Femur (tissue), 1 donor: ENCODE results near the gene LGR5.
"Not testable (repeated sequence)": the region's sequence is repeated elsewhere in the genome, so short reads cannot be mapped to it uniquely, and the experiment has no call there.

Experiments used
- DNase-seq: peaks from one replicate; pipeline ENCODE4 v3.0.0-alpha.2; 2017

The LGR5 gene

DNA sequence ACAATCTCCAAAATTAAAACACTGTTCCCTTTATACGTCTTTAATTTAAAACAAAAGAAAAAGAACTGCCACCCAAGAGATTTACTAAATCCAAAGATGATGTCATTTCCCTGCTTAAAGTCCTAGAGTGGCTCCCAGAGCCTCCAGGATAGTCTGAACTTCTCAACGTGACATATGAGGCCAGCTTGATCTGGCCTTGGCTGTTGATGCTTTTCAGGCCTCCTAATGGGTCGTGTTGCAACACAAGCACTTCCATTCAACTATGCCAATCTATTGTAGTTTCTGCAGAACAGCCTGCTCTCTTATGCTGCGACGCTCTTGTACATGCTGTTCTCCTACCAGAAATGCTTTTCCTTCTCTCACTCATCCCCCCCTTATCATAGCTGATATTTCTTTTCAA, 35.7 kb downstream of the LGR5 start:
- DNase-seq = no peak

DNA sequence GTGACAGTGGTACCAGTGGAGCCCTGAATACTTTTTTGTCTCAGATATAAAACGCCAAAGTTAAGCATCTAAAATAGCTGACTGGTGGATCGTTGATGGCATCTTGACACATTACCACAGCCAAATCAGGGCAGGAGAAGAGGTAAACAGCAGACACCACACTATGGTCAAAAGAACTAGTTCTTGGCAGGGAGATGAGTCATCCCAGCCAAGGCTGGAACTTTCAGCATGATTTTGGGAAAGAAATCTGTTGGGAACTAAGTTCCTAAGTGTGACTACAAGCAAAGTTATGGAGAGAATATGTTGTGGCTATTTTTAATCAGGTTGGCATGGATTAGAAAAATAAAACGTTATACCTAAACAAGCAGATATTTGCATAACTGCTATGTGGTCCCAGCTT, 36.9 kb downstream of the LGR5 start:
- DNase-seq = no peak

DNA sequence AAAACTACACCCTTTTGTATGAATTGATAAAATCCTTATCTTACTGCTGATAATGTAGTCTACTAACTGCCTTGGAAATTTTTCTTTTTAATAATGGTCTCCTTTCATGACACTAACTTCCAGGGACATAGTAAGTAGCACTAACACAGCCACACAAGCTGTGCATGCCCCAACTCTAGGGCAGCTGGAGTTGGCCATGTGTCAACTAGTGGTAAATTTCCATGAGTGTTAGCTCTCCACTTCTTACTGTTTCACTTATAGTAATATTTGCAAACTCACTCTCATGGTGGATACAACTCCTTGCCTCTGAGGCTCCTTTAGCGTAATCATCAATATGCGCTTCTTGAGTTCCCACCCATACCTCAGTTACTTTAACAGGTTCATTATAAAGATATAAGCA, 38.0 kb downstream of the LGR5 start:
- no peak for DNase-seq

DNA sequence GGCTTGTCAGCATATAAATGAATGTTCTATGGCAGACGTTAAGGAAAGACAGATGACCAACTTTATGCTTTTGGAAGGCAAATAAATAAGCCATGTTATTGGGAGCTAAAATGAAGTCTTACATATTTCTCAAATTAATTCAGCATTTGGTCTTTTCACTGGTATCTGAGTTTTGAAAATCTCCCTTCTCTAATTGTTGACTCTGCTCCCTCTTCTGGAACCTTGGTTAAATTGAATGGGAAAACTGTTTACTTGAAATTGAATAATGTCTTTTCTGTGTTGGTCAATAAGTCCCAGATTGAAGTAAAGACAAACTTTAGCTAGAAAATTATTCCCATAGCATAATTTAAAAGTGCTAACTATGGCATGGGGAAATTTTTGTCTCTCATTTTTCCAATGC, 38.7 kb downstream of the LGR5 start:
- DNase-seq = no peak

DNA sequence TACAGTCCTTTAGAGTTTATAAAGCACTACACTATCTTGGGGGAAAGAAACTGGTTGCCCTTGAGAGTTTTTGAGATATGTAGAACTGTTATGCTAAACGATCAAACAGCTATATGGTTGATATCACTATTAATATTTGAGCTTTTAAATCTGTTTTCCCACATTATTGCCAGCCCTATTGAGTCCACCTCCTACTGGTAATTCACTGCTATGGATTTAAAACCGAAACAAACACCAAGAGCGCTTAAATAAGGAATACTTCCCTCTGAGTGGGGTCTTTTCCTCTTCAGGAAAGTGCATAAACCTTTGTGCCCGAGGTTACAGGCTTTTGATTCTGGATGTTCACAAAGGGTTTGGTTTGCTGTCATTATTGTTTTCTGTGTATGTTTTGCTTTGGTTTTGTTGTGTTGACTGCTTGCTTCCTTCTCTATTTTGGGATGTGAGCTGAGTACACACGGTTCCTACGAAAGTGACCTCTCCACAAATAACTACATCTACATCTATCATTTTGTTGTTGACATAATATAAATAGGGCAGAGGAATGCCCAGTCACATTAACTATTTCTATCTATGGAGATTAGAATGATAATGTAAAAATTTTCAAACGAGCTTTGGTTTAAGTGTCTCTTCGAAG, 44.8 kb downstream of the LGR5 start:
- no peak for DNase-seq

DNA sequence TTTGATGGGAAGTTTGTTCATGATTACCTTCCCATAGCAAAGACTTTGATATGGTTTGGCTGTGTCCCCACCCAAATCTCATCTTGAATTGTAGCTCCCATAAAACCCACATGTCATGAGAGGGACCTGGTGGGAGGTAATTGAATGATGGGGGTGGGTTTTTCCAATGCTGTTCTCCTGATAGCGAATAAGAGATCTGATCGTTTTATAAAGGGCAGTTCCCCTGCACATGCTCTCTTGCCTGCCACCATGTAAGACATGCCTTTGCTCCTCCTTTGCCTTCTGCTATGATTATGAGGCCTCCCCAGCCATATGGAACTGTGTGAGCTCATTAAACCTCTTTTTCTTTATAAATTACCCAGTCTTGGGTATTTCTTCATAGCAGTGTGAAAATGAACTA, 51.2 kb downstream of the LGR5 start:
- DNase-seq = not testable (repeated sequence)

DNA sequence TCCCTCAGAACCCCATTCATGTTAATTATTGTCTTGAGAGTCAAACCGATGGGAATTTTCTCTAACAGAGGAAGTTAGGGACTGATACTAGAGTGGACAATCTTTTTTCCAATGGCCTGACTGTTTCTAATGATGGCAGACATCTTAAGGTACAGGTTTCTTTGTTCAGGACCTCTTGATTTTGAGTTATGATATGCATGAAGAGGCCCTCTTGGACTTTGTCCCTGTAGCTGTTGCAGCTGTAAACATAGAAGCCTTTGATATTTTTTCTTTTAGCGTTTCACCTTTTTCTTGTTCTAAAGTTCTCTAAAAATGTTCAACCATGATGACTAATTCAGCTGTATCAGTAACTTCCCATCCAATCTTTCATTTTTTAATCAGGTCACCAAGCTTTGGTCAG, 53.0 kb downstream of the LGR5 start:
- no peak for DNase-seq

DNA sequence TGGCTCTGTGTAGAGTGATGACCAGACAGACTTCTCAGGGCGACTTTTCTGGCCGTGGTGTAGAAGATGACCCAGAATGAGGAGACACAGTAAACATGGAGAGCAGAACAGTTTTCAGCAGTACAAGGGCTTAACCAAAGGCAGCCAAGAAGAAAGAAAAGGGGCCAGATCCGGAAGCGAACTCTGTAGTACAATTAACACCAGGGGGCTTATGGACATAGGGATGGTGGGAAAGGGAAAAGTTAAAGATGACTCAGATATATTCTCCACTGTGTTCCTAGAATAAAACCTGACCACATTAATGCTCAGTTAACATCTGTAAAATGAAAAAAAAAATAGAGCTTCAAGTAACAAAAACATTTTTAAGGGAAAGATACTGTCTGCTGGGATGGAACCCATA, 60.2 kb downstream of the LGR5 start:
- no peak for DNase-seq

DNA sequence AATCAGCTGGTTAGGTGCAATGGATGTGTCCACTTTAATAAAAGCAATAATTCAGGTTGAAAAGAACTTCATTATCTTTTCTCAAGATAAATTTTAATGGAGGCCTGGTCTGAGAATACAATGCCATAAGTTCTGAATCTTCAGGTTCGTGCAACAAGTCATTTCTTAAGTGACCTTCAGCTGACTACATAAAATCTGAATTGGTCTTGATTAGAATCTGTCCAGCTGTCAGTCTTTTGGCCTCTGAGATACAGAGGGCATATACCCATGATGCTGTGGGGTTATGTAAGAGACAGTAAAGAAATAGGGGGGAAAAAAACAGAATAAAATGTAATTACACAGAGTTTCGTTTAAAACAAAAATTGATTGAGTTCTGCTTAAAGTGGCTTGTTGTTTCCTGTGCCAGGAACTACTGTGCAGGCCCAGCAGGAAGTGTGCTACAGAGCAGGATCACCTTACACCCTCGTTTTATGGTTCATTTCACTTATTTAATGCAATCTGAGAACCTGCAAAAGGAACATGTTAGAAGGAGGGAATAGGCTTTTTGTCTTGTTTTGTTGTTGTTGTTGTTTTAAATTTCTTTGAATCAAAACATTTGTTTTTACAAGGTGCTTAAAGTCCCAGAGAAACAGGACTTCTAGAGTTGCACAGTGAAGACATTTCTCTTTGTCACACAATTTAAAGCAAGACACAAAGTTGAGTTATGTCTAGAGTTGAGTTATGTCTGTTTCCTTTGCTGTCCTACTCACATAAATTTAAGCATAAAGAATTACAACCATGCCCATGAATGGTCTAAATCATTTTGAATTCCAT, 64.2 kb downstream of the LGR5 start:
- DNase-seq = no peak

DNA sequence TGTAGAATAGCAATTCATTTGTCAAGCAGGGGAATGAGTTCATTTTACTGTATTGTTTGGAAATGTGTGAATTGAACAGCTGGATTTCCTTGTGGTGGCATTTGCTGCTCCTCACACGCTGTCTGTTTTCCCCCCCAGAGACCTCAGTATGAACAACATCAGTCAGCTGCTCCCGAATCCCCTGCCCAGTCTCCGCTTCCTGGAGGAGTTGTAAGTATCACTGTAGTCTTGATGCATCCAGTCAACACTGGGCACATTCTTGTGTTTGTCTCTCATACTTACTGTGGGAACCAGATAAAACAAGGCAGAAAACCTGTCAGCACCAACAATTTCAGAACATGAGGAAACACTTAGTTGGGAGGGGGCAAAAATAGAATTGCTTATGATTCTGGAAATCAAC, 64.9 kb downstream of the LGR5 start:
- DNase-seq = peak; percentile 35

DNA sequence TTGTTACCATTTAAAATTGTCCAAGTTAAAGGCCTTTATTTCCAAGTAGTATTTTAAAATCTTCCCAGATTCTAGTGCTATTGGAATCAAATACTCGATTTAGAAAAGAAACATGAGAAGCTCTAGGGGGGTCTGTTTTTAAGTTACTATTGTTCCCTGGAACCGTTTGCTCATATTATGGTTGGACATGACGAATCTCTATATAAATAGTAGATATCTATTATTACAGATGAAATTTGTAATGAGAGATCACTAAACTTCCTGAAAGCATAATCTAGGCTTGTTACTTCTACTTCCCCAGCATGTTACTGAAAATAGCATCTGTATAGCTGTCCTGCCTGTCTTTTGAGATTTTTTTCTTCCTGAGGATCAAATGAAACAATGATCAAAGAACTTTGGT, 70.1 kb downstream of the LGR5 start:
- DNase-seq = no peak

DNA sequence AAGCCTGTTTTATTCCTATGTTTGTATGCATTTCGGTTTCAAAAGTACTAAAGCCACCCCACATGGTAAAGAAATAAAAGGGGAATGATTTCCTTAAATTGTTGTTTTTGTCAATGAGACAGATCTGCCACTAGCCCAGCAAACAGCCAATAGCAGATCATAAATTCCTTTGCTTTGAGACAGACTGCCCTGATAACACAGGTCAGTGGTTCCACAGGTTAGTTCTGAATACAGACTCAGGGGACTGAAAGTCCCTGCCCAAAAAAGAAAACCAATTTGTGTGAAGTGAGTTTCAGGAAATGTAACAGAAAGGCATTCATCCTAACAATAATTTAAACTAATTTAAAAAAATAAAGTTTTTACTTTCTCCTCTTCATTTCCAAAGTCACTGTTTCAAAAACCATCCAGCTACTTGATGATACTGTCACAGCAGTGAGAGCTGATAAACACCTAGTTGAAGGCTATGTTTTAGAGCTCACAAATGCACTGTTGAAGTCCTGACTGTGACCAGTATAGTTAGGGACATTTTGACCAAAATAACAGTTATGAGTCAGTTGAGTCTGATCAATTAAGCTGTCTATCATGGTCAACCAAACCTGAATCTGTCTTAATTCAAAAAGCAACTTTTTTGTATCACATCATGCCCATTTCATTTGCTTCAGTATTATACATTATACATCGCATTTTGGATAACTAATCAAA, 77.7 kb downstream of the LGR5 start:
- DNase-seq = no peak

DNA sequence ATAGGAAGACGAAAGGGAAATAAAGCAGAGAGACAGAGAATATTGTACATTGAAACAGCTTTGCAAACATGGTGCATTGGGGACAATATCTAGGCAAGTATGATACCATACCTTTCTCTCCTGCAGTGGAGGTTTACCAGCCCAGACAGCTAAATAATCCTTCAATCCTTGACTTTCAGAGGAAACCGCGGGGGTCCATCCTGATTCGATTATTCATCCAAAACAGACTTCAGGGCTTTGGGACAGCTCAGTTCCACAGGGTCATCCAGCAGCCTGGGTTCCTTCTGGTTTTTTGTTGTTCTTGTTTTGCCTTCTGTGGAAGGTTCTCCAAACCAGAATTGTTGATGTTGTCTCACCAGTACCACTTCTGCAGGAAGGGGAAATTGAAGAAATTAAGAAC, 81.5 kb downstream of the LGR5 start:
- DNase-seq = no peak

DNA sequence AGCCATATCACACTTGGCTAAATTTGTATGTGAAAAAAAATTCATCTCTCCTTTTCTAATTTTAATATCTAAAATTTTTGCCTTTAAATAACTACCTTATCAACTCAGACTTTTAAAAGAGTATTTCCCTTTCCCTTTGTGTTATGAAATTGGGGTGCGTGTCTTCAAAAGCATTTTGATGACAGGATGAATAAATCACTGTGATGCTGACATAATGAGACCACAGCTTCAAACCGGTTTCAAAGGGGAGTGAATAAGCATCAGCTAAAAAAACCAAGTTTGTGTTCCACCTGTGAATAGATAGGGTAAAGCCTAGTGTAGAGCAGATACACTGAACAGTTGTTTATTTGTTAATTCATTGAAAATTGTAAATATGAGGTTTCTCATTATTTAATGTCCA, 85.0 kb downstream of the LGR5 start:
- DNase-seq = no peak

DNA sequence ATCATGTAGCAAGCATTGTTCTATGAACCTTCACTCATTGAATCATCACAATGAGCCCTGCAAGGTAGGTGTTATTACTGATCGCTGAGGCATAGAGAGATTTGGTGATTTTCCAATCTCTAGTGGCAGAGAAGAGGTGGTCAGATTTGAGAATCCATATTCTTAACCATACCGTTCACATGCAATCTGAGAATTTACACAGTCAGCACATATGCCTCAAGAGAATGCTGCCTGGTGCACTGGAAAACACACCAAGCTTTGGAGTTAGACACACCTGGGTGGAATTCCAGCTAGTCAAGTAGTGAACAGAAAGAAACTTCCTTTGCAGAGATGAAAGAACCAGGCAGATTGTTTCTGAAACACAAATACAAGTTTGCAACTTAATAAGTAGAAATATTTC, 94.1 kb downstream of the LGR5 start:
- no peak for DNase-seq

DNA sequence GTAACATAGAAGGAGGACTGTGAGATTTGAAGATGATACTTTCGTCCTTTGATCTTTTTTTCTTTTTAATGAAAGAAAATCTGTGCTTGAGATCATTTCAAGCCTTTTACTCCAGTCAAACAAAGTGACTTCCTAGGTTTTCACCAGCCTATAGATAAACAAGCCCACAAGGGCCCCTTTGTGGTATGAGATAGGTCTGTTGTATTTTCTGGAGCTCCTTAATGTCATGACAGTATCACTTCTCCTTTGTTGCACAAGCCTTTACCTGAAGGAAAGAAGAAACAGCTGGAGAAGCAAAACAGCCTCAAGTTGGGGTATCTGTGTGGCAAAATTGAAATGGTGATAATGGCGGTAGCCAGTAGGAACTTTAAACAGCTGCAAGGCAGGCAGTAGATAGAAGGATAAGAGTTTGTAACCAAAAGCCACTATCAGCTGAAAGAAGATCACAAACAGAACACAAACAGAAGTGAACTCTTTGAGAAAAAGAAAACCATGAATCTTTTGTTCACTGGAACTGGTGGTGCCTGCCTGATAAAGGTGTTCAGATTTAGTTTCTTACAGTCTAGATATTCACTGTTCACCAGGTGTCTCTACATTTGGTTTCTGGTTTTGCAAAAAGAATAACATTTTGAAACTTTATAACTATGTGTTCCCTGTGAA, 96.8 kb downstream of the LGR5 start:
- DNase-seq = no peak

DNA sequence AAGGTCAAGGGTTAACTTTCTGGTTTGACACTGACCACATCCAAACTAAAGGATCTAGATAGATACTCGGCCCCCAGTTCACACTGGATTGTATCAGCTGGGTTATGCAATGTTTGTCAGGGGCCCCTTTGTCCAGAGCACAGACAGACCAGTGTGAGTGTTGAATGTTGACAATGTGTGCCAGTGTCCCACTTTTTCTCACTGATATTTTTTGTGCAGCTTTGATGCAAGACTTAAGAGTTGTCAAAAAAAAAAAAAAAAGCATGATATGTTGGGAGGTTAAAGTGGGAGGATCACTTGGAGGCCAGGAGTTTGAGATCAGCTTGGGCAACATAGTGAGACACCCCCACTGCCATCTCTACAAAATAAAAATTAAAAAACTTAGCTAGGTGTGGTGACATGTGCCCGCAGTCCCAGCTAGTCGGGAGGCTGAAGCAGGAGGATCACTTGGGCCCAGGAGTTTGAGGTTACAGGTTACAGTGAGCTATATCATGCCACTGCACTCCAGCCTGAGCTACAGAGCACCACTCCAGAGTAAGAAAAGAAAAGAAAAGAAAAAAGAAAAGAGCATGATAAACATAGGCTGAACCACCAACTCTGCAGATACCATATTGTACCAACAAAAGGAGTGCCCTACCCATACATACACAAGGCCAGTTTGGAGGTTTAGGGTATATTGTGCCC, 97.5 kb downstream of the LGR5 start:
- no peak for DNase-seq

DNA sequence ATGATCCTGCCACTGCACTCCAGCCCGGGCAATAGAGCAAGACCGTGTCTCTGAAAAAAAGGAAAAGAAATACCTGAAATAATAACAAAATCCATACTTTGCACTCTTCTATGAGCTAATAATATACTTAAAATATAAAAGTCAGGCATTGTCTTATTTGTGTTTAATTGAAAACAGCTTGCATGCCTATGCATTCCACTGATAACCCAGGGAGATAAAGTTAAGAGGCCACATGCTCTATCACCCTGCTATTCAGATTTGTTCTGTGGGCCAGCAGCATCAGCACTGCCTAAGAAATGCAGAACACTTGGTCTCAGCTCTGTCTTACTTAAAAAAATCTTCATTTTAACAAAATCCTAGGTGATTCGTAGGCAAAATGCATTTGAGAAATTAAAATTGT, 99.2 kb downstream of the LGR5 start:
- DNase-seq = no peak

DNA sequence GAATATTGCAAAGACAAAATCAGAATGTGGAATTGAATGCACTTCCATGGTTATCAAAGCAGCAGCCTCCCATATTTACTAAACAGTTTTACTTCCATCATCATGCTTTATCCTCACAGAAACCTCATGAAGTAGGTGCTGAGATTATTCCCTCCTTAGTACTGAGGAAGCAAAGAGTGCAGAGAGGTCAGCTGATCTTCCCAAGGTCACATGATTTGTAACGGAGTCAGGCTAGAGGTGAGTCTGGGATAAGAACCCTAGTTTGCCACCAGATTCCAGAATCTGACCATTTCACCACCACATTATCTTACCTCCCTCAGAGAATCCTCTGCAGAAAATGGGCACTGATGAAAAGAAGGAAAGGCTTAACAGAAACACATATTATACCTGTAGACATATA, 102.0 kb downstream of the LGR5 start:
- no peak for DNase-seq

DNA sequence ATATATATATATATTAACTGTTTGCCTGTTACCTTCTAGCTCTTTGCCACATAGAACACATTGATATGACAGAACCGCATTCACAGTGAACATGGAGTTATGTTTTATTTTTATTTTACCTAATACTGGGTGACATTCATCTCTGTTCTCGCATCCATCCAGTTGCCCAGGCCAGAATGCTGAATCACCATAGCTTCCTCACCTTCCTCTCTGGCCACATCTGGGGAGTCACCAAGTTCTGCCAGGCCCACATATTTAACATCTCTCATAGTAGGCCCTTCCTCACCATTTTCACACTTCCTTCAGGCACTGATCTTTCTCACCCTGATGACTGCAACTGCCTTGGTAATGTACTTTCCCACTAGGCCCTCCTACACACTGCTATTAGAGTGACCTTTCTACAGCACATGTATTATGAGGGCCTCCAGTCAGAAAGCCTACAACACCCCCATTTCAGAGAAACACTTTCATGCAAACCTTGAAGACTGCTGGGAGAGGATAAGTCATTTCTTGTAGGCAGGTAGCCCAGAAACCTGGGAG, 106.8 kb downstream of the LGR5 start:
- DNase-seq = no peak

DNA sequence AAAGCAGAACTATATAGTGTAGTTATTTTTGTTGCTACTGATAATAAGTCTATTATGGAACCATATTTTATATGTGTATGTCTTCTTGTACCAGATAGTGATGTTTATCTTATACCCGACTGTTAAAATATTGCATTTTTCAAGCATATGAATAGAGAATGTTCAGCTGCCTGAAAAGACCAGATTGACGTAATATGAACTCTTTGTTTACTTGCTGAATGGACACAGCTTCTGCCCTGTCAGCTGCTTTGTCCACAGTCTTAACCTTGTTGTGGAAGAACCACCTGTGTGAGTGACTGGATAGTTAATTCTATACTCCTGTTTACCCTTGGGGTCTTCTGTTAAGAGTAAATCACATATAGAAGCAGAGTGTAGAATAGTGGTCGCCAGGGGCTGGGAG, 109.3 kb downstream of the LGR5 start:
- DNase-seq = no peak

DNA sequence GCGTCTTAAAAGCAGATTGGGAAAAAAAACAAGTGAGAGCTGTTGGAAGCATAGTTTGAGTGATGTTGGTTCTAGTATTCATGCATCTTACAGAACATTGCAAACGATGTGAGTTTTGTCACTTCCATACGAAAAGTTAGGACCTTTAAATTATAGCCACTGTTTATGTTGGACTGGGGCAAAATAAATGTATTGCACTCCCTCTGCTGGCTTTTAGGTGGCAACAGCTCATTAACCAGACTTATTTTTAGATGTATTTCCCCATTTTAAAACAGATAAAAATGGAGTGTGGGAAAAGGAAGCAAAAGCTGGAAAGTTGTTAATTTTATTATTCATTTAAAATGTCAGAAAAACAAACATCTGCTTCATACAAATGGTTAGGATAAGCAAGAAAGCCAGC, 111.9 kb downstream of the LGR5 start:
- no peak for DNase-seq
